Epidermal melanocyte (primary cell): ENCODE measurements around the gene HNF1A.

ENCODE experiments used
- DNase-seq: peaks from one replicate; pipeline ENCODE4 v3.0.0; 2011; ENCODE audit warnings: low spot score; ENCODE audit not compliant: insufficient read length

Gene HNF1A

DNA sequence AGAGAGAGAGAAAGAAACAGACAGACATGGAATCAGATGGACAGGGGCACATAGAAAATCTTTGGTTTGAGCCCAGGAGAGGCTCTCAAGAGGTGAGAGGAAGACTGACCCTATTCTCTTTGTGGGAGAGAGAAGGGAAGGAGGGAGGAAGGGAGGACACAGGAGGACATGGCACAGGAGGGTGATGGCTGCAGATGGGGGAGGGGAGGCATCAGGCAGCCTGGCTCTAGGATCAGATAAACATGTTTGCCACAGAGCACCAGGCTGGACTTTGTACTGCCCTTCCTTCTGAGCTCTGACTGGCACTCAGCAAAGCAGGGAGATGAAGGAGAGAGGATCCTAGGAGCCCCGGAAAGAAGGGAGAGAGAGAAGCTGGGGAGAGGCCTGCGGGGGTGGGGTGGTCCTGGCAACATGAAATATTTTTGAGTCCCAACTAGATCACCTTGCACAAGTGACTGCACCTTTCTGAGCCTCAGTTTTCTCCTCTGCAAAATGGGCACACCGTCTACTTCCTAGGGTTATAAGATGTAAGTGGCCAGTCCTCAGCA lies 6.1 kb downstream of the HNF1A start:
- DNase-seq = no peak

- DNase-seq = no peak
These were observed 9.9 kb downstream of the HNF1A start for GRCh38 chr12:120988234-120988633.

GRCh38 chr12:120988658-120989057 lies 10.3 kb downstream of the HNF1A start:
- no peak for DNase-seq

DNA sequence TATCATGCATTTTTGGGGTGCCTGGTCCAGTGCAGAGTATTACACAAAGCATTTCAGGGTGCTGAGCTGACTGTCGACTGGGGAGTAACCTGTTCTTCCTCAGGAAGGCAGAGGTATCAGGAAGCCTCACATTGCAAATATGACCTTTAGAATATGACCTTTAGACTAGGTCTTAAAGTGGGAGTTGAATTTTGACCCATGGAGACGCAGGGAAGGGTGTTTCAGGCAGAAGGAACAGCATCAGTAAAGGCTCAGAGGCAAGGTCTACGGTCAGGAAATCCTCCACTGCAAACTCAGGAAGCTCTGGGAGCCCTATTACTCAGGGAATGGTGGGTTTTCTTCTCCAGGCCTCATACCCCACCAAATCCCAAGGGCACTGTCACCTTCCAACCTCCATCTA lies 11.3 kb downstream of the HNF1A start:
- DNase-seq = no peak

GRCh38 chr12:120990487-120991055 lies 12.2 kb downstream of the HNF1A start:
- DNase-seq = no peak

DNA sequence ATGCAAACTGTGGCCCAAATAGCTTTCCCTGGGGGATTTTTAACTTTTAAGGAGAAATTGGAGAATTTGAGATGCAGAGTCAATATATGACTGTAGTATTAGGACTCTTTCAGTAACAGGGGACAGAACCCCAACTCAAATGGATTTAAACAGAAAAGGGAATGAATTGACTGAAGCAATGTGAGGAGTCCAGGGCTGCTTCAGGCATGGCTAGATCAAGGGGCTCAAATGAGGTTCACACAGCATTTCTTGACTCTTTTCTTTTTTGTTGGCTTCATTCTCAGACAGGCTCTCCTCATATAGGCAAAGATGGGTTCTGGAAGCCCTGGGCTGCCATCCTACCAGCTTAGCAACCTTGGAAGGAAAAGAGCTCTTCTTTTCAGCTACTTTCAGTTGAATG lies 13.6 kb downstream of the HNF1A start:
- no peak for DNase-seq

DNA sequence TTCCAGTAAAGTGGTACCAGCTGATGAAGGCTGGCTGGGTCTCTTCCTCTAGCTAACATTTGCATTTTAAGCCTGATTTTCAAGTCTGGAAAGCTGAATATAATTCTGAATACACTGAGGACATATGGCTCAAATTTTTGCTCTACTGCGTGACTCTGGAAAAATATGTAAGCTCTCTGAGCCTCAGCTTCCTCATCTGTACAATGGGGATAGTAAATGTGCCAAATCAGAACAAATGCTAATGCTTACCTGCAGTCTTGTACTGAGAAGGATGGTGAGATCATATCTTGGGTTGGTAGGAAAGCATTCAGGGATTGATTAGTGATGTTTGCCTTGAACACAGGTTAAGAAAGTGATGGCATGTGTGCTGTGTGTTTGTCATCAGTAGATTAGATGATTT lies 14.6 kb downstream of the HNF1A start:
- no peak for DNase-seq

GRCh38 chr12:120993496-120993895 lies 15.2 kb downstream of the HNF1A start:
- DNase-seq = no peak

- no peak for DNase-seq
These were observed 15.7 kb downstream of the HNF1A start for GRCh38 chr12:120994059-120994458.

DNA sequence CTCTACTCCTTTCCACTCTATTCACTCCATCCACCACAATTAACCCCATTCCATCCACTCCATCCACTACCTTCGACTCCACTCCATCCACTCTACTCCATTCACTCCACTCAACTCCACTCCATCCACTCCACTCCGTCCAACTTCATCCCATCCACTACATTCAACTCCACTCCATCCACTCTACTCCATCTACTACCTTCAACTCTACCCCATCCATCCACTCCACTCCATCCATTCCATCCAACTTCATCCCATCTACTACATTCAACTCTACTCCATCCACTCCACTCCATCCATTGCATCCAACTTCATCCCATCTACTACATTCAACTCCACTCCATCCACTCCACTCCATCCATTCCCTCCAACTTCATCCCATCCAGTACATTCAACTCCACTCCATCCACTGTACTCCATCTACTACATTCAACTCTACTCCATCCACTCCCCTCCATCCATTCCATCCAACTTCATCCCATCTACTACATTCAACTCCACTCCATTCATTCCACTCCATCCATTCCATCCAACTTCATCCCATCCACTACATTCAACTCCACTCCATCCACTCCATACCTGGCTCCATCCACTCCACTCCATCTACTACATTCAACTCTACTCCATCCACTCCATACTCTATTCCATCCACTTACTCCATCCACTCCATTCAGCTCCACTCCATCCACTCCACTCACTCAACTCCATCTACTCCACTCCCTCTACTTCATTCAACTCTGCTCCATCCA lies 16.4 kb downstream of the HNF1A start:
- DNase-seq = no peak

GRCh38 chr12:120996133-120996746 lies 17.9 kb downstream of the HNF1A start:
- no peak for DNase-seq

GRCh38 chr12:120997448-120997847 lies 19.1 kb downstream of the HNF1A start:
- DNase-seq = no peak

DNA sequence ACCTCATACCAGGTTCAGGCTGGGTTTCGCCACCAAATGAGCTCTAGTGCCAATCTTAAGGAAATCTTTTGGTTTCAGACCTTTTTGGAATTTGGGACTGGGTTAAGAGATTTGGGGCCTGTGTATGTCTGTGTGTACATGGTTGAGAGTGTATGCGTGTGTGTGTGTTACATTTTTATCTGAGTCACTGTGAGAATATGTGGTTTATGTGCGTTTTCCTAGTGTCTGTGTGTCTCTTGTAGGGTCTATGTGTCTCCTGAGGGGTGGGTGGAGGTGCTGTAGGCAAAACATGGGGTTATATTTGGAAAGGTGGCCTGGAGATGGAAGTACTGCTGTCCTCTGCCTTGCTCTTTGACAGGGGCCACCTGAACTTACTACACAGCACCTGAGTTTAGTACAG lies 20.1 kb downstream of the HNF1A start:
- no peak for DNase-seq

- no peak for DNase-seq
These were observed 21.1 kb downstream of the HNF1A start for GRCh38 chr12:120999191-121000120.

- no peak for DNase-seq
These were observed 22.2 kb downstream of the HNF1A start for GRCh38 chr12:121000530-121000929.

GRCh38 chr12:121001060-121001459 lies 22.7 kb downstream of the HNF1A start:
- DNase-seq = no peak

- no peak for DNase-seq
These were observed 23.6 kb downstream of the HNF1A start for GRCh38 chr12:121001841-121002483.

DNA sequence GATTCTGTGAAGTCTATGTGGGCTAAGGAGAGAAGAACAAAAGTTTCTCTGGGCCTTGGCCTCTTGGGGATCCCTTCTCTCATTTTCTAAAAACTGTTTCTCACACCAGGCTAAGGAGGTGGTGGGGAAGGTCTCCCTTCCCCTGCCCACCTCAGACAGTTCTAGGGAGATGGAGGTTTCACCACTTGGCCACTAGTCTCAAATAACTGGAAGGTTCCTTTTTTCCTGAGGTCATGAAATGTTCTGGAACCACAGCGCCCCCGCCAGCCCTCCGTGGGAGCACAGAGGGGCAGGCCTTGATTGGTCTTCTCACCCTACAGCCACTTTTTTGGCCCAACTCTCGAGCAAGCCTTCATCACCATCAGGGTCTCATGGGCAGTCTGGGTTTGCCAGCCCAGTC lies 25.3 kb downstream of the HNF1A start:
- no peak for DNase-seq

DNA sequence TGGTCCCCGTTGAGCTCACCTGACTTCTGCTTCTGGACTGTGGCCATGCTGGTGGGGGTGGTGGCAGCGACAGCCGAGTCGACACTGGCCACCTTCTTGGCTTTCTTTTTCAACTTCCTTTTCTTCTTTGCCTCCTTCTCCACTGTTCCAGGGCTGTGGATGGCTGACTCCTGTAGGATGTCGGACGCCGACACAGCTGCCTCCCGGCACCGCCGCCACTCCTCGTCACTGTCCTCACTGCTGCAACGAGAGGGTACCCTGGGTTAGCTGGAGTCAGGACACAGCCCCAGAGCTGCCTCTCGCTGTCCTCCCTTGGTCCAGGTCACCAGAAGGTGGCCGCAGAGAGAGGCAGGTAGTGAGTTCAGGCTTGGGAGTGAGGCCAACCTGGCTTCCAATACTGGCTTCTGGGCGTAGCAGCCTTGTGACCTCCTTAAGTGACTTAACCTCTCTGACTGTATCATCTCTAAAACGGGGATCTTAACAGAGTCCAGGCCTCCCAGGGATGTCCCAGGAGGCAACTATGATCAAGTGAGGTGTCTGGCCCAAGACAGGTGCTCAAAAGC lies 26.0 kb downstream of the HNF1A start:
- no peak for DNase-seq

DNA sequence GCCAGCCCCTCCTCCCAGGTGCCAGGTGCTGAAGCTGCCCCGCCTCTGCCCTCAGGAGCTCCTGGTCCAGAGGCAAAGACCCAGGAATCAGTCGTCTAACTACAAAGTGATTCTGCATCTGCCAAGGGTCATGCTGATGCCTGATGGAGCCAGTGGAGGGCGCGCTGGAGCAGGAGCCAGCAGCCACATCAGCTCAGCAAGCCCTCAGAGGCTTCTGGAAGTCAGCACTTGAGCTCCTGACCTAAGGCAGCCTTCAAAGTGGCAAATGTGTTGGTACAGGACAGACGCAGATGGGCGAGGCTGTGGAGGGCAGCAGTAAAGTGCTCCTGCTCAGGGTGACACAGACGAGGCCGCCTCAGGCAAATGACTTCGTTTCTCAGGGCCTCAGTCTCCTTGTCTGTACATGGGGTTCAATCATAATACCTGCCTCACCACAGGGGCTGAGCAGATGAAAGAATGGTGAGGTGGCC lies 27.0 kb downstream of the HNF1A start:
- no peak for DNase-seq
